Left ventricle myocardium inferior (tissue), 1 donor: ENCODE data around the gene SPATS2L. TPM values are rescaled to one million over a fixed set of nuclear protein-coding genes. Genes with fewer than 3 reads are reported as not detected.

Experiments used
- DNase-seq: peaks from one replicate; pipeline ENCODE4 v3.0.0-alpha.2; 2020
- H3K27ac ChIP-seq: fragments of 200-600 bp; replicated peaks from 2 replicates; pipeline ENCODE4 v1.8.0; 2021
- H3K27me3 ChIP-seq: fragments of 200-600 bp; 2 replicates; pipeline ENCODE4 v1.8.0; 2021; ENCODE audit warnings: low read depth
- H3K36me3 ChIP-seq: fragments of 200-600 bp; 2 replicates; pipeline ENCODE4 v1.8.0; 2021
- H3K4me1 ChIP-seq: fragments of 200-600 bp; 2 replicates; pipeline ENCODE4 v1.8.0; 2021
- H3K4me3 ChIP-seq: fragments of 200-600 bp; 2 replicates; pipeline ENCODE4 v1.8.0; 2021; ENCODE audit warnings: mild to moderate bottlenecking, moderate library complexity
- H3K9me3 ChIP-seq: fragments of 200-600 bp; replicated peaks from 2 replicates; pipeline ENCODE4 v1.8.0; 2021
- CTCF ChIP-seq: fragments of 200-600 bp; IDR thresholded peaks from 2 replicates; pipeline ENCODE4 v1.8.0; 2021; ENCODE audit warnings: antibody characterized with exemption, mild to moderate bottlenecking, borderline replicate concordance
- intact Hi-C: fragments of 100-400 bp; cut with micrococcal nuclease; formaldehyde crosslinking; loops from one replicate; pipeline ENCODE4 v1.11.0; 2022
- total RNA-seq: library from RNA; stranded (reverse); fragmentation: NEBNext Ultra II Directional; extraction: Animal tissue kit (Norgen Biotek cat#: 25700); gene quantifications from one replicate; pipeline ENCODE4 v1.2.1, GENCODE V29; 2021
- donor health status: DM: no; HTN: yes; CAD: no; lungs with severe emphysema.

SPATS2L gene
- total RNA-seq, 1 donor from 2014 or later: 54.9 TPM

- Histone ChIP-seq H3K27me3 (no peaks in the 10 kb centered on the region), H3K9me3 (no peaks in the 10 kb centered on the region), H3K36me3 (peaks cover 73% of the 10 kb centered on the region), H3K4me3 (no peak overlapping the region), H3K4me1 (no peaks in the 10 kb centered on the region), H3K27ac (no peak overlapping the region)
- no peak for DNase-seq
- no peak for TF ChIP-seq CTCF
- intact Hi-C loops: no loop called here
Observed at GRCh38 chr2:200492656-200493055, 186.2 kb downstream of the SPATS2L start.

GRCh38 chr2:200494048-200494447 is 187.6 kb downstream of the SPATS2L start:
- H3K4me3 ChIP-seq: no peak overlapping the region
- H3K27me3 ChIP-seq: no peaks in the 10 kb centered on the region
- no peaks in the 10 kb centered on the region for H3K4me1 ChIP-seq
- TF ChIP-seq CTCF: no peak
- peaks cover 85% of the 10 kb centered on the region for H3K36me3 ChIP-seq
- no peak for DNase-seq
- no peaks in the 10 kb centered on the region for H3K9me3 ChIP-seq
- intact Hi-C loops: no loop called here
- H3K27ac ChIP-seq: no peak overlapping the region

- TF ChIP-seq CTCF: no peak
Observed at GRCh38 chr2:200496696-200497095, 190.2 kb downstream of the SPATS2L start.

DNA sequence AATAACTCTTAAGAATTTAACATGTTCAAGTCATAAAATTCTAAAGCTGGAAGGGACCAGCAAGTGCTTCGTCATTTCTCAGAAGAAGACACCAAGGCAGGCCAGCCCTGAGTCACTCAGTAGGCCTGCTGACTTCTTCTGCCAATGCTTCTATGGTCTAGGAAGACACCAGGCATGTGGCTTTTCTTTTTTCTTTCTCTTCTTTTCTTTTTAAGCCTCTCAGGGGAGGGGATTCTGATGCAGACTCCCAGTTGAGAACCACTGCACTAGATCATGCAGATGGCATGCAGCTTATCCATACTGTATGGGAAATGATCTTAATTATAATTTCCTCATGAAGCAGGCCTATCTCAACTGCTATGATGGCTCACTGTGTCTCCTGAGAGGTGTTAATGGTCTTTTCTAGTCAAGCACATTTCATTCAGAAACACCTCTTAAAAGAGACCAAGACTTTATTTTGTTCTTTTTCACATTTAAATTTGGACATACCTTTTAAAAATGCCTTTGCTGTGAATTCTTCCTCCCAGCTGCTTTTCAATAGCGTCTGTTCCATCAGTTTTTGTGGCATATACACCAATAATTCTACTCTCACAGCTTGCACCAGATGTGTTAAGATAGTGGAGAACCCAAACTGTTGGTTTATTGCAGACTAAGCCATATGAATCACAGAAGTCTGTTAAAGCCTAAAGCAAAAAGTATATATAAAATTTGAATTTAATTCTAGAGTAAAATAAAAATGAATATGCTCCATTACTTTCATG is 192.1 kb downstream of the SPATS2L start:
- TF ChIP-seq CTCF: no peak
- no peak for DNase-seq
- Histone ChIP-seq H3K36me3 (peaks cover 59% of the 10 kb centered on the region), H3K27me3 (no peaks in the 10 kb centered on the region), H3K4me1 (no peaks in the 10 kb centered on the region), H3K9me3 (no peaks in the 10 kb centered on the region), H3K27ac (no peak overlapping the region), H3K4me3 (no peak overlapping the region)
- intact Hi-C loops: no loop called here

More at GRCh38 chr2:200496696-200497095, 190.2 kb downstream of the SPATS2L start:
- no peaks in the 10 kb centered on the region for H3K9me3 ChIP-seq
- H3K4me3 ChIP-seq: no peak overlapping the region
- H3K27ac ChIP-seq: no peak overlapping the region
- intact Hi-C loops: no loop called here
- DNase-seq: no peak
- peaks cover 62% of the 10 kb centered on the region for H3K36me3 ChIP-seq
- no peaks in the 10 kb centered on the region for H3K4me1 ChIP-seq
- H3K27me3 ChIP-seq: no peaks in the 10 kb centered on the region

- Histone ChIP-seq H3K36me3 (peaks cover 48% of the 10 kb centered on the region), H3K4me1 (no peaks in the 10 kb centered on the region), H3K27ac (no peak overlapping the region), H3K4me3 (no peak overlapping the region), H3K9me3 (no peaks in the 10 kb centered on the region), H3K27me3 (no peaks in the 10 kb centered on the region)
- intact Hi-C loops: no loop called here
- no peak for DNase-seq
- TF ChIP-seq CTCF: no peak
Observed at GRCh38 chr2:200502196-200502595, 195.7 kb downstream of the SPATS2L start.
